HEK293T (cell line): Measurements from ENCODE around the gene NOSTRIN.

Experiments
- ARNT ChIP-seq: fragments of 450-650 bp; IDR thresholded peaks from 2 replicates; pipeline ENCODE4 v1.6.1; 2017; ENCODE audit warnings: mild to moderate bottlenecking
- BHLHE40 ChIP-seq: fragments of 450-650 bp; IDR thresholded peaks from 2 replicates; pipeline ENCODE4 v1.6.1; 2016; ENCODE audit warnings: mild to moderate bottlenecking, moderate library complexity, borderline replicate concordance
- FOXA1 ChIP-seq: fragments of 450-650 bp; IDR thresholded peaks from 2 replicates; pipeline ENCODE4 v1.6.1; 2016; ENCODE audit warnings: mild to moderate bottlenecking
- FOXM1 ChIP-seq: fragments of 450-650 bp; IDR thresholded peaks from 2 replicates; pipeline ENCODE4 v1.6.1; 2017; ENCODE audit warnings: mild to moderate bottlenecking, borderline replicate concordance
- L3MBTL2 ChIP-seq: fragments of 450-650 bp; conservative IDR thresholded peaks from 2 replicates; pipeline ENCODE4 v1.6.1; 2016; ENCODE audit warnings: mild to moderate bottlenecking
- NFRKB ChIP-seq: fragments of 450-650 bp; IDR thresholded peaks from 2 replicates; pipeline ENCODE4 v1.6.1; 2016; ENCODE audit warnings: mild to moderate bottlenecking, moderate library complexity
- SP1 ChIP-seq: fragments of 450-650 bp; IDR thresholded peaks from 2 replicates; pipeline ENCODE4 v1.6.1; 2017
- SUZ12 ChIP-seq: fragments of 450-650 bp; IDR thresholded peaks from 2 replicates; pipeline ENCODE4 v1.6.1; 2016; ENCODE audit warnings: mild to moderate bottlenecking
- TARDBP ChIP-seq: fragments of 450-650 bp; IDR thresholded peaks from 2 replicates; pipeline ENCODE4 v1.6.1; 2016
- ZNF384 ChIP-seq: fragments of 450-650 bp; IDR thresholded peaks from 2 replicates; pipeline ENCODE4 v1.6.1; 2016
- TF ChIP-seq, protein P1 (sequence below): fragments of 450-650 bp; IDR thresholded peaks from 2 replicates; pipeline ENCODE4 v1.6.1; 2016

DNA sequence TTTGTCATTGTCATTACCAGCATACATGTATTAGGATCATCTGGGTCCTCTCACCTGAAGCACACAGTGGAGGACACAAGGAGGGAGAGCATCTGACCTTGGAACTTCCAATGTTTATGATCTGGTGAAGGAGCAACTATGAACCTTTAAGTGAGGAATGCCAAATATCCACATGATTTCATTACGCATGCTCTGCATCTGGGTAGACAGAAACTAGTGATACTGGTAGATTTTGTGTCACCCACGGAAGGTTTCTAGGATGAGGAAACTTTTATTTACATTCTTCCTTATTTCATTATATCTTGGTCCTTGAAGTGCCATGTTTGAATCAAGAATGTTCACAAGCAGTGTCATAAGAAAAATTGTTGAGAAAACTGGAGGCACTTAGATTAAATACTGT, 55.7 kb downstream of the NOSTRIN start:
- TF ChIP-seq FOXM1: no peak
- no peak for TF ChIP-seq TARDBP
- no peak for TF ChIP-seq NFRKB
- TF ChIP-seq ZNF384: no peak
- TF ChIP-seq SP1: no peak
- TF ChIP-seq, protein P1, sequence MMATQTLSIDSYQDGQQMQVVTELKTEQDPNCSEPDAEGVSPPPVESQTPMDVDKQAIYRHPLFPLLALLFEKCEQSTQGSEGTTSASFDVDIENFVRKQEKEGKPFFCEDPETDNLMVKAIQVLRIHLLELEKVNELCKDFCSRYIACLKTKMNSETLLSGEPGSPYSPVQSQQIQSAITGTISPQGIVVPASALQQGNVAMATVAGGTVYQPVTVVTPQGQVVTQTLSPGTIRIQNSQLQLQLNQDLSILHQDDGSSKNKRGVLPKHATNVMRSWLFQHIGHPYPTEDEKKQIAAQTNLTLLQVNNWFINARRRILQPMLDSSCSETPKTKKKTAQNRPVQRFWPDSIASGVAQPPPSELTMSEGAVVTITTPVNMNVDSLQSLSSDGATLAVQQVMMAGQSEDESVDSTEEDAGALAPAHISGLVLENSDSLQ: no peak
- TF ChIP-seq BHLHE40: no peak
- no peak for TF ChIP-seq SUZ12
- TF ChIP-seq L3MBTL2: no peak
- TF ChIP-seq ARNT: no peak
- no peak for TF ChIP-seq FOXA1
